Coronary artery (tissue), 2 donors: ENCODE results near the gene TSKU.

ENCODE experiments used
- DNase-seq: peaks from one replicate; pipeline ENCODE4 v3.0.0-alpha.2; 2017; ENCODE audit warnings: low spot score
- H3K27ac ChIP-seq, 2 donors: fragments of 200-600 bp; sonication (generic); one replicate each; pipeline ENCODE4 v1.5.1; 2016 to 2019
- H3K4me3 ChIP-seq: fragments of 200-600 bp; sonication (generic); 2 replicates; pipeline ENCODE4 v1.5.1; 2016; ENCODE audit warnings: mild to moderate bottlenecking, moderate library complexity
- CTCF ChIP-seq: fragments of 200-600 bp; sonication (generic); IDR thresholded peaks from one replicate; pipeline ENCODE4 v1.5.1; 2019; ENCODE audit warnings: antibody characterized with exemption

The TSKU gene

GRCh38 chr11:76834151-76834550 lies 51.0 kb downstream of the TSKU start:
- TF ChIP-seq CTCF = no peak
- H3K4me3 ChIP-seq = no peak overlapping the region
- H3K27ac ChIP-seq = no peak overlapping the region
- DNase-seq = no peak

GRCh38 chr11:76835036-76835435 lies 51.9 kb downstream of the TSKU start:
- H3K4me3 ChIP-seq = no peak overlapping the region
- no peak for TF ChIP-seq CTCF
- no peak overlapping the region for H3K27ac ChIP-seq
- no peak for DNase-seq

GRCh38 chr11:76835928-76836612 lies 52.9 kb downstream of the TSKU start:
- DNase-seq = no peak
- Histone ChIP-seq H3K27ac (no peak overlapping the region), H3K4me3 (no peak overlapping the region)
- TF ChIP-seq CTCF = no peak

GRCh38 chr11:76836613-76837291 lies 53.6 kb downstream of the TSKU start:
- no peak overlapping the region for H3K27ac ChIP-seq
- DNase-seq = no peak
- no peak for TF ChIP-seq CTCF
- no peak overlapping the region for H3K4me3 ChIP-seq

GRCh38 chr11:76837696-76838677 lies 54.8 kb downstream of the TSKU start:
- Histone ChIP-seq H3K27ac (no peak overlapping the region), H3K4me3 (no peak overlapping the region)
- DNase-seq = no peak
- no peak for TF ChIP-seq CTCF

GRCh38 chr11:76838678-76839068 lies 55.5 kb downstream of the TSKU start:
- no peak overlapping the region for H3K27ac ChIP-seq
- no peak overlapping the region for H3K4me3 ChIP-seq
- no peak for DNase-seq
- TF ChIP-seq CTCF = no peak
